HG03571 (cell line): ENCODE data around the gene FCAMR.
"Not testable (repeated sequence)": the region's sequence is repeated elsewhere in the genome, so short reads cannot be mapped to it uniquely, and the experiment has no call there.

Experiments used
- ATAC-seq: cut with Tn5 transposase; IDR thresholded peaks from one replicate; pipeline ENCODE4 v1.9.1; 2021; ENCODE audit not compliant: unreplicated experiment

The FCAMR gene

DNA sequence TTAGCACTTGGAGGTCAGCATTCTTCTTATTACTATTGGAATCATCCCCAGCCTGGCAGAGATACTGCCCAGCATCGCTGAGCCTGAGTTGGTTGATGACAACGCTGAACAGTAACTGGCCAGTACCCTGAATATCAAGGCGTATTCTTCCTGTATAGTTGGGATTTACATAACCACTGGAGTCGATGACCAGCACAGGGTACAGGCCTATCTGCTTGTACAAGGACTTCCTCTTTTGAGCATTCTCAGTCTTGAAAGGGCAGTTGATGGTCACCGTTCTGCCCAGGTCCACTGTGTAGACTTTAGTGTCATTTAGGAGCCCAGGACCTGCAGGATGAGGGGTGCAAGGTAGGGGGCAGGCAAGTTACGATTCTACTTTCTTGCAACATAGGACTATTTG, 32.8 kb downstream of the FCAMR start:
- ATAC-seq, result no peak

DNA sequence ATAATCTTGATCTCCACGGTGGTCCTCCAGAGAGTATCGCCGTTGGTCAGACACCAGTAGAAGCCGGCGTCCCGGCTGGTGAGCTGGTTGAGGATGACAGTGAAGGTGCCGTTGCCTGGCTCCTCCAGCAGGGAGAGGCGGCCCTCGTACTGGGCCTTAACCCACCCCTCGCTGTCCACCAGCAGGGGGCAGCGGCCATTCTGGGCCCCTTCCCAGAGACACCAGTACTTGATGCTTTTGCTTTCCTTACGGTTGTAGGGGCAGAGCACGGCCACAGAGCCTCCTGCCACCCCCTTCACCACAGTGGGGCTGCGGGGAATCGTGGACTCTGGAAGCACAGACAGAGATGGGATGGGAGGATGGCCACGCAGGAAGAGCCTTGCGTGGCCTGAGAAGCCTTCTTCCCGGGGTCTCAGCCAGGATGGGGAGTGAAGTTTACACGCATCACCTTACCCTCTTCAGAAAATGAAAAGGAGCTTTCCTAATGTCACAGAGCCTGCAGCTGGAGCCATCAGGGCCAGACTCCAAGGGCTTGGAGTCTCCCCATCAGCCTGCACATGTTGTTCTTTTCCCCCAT, 34.7 kb downstream of the FCAMR start:
- ATAC-seq, result no peak

- no peak for ATAC-seq
Observed at GRCh38 chr1:206933333-206933945, 36.8 kb downstream of the FCAMR start.

DNA sequence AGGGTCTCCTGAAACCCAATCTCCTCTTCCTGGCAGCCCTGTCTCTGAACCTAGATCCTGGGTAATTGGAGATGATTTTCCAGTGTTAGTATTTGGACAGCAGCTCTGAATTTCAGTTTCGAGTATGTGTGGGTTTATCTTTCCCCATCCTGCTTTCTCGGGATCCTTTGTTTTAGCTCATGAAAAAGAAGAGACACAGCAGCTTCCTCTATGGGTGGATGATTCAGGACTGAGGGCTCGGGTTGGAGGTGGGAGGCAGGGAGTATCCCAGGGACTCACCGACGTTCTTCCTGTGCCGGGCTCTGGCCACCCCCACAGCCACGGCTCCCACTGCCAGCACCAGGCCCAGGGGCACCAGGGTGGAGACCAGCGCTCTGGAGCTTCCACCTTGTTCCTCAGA, 38.1 kb downstream of the FCAMR start:
- no peak for ATAC-seq

DNA sequence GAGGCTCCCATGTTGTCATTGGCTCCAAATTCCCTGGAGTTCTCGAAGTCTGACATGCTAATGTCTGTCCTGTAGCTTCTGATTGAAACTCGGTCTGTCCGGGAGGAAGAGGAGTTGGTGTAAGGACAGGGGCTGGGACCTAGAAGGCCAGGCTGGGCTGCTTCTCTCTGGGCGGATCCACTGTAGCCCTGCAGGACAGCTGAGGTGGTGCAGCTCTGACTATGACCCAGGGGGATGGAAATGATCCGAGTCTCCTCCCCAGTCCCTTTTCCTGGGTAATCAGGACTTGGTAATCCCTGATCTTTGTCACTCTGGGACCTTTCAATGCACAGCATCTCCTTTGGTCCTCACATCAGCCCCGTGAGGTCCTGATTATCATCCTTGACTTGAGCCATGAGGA, 38.6 kb downstream of the FCAMR start:
- no peak for ATAC-seq

GRCh38 chr1:206930210-206930798, 40.0 kb downstream of the FCAMR start:
- ATAC-seq, result peak; percentile 73

DNA sequence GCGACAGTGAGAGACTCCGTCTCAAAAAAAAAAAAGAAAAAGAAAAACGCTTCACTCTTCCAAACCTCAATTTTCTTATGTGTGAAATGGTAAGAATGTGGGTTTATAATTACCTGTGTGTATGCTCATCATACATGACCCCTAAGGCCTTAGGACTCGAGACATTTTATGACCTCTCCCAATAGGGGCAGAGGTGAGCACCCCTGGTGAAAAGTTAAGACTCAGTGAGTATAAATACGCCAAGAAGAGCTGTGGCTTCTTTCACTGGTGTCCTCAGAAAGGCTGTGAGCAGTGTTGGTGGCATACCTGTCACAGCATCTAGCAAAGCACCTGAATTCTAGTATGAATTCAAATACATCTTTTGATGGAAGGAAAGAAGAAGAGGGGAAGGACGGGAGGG, 40.7 kb downstream of the FCAMR start:
- ATAC-seq, result no peak

DNA sequence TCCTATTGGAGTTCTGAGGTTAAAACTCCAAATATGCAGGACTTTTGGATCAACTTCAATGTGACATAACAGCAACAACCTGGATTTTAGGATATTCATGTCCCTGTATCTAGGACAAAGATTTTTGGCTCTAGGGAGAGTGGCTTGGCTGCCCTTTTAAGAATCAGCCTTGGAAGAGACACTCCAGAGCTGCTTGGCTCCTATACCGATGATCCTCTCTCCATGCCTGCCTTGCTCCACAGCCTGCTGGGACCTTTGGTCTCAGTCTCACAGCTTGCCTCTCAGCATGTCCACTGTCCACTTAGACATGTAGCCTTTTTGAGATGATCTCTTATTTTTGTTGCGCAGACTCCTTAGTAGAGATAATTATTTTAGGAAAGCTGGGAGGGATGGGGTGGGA, 44.0 kb downstream of the FCAMR start:
- ATAC-seq, result no peak

- peak; percentile 47 for ATAC-seq
Observed at GRCh38 chr1:206925106-206925736, 45.0 kb downstream of the FCAMR start.

GRCh38 chr1:206924592-206925105, 45.6 kb downstream of the FCAMR start:
- ATAC-seq, result peak; percentile 12

GRCh38 chr1:206923961-206924557, 46.2 kb downstream of the FCAMR start:
- not testable (repeated sequence) for ATAC-seq

GRCh38 chr1:206923009-206923960, 47.0 kb downstream of the FCAMR start:
- peak; percentile 47 for ATAC-seq

DNA sequence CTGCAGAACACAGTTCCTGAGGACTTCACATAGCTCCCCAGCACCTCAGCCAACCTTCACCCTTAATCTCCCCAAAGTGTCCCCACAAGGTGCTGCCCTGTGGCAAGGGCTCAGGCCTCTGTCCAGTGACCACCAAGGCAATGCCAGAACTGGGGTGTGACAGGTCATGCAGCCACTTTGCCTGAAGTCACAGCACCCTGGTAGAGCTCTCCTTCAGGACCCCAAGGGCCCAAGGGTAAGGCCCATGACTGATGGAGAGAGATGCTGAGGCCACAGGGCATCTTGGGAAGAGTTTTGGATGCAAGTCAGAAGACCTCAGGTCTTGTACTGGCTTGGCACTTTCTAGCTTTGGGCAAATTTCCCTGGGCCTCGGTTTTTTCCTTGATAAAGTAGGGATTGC, 47.7 kb downstream of the FCAMR start:
- no peak for ATAC-seq

DNA sequence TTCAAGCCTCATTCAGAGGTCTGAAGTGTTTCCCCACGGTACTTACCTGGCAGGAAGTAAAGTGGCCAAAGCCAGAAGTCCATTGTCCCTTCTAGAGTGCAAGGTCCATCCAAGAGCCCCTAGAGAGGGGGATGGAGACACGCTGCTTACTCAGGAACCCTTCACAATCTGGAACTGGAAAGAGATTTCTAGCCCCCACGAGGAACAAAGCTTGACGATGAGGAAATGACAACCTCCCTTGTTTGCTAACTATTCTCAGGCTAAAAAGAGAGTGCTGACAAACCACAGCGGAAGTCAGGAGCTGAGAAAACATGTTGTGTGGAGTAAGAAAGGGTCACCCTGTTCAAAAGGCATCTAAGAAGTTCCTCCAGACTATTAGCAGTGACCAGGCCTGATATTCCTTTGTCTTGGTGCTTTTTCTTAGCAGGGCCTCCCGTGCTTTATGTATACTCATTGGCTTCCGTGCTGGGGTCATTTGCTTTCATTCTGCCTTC, 48.4 kb downstream of the FCAMR start, which contains the start of gene FCMR:
Gene FCMR, minus strand, starts transcription at position 170 of the 494 bp plus-strand sequence. Its CDS starts 87 bp downstream, at position 83.
- ATAC-seq, result no peak

- ATAC-seq, result no peak
Observed at GRCh38 chr1:206918076-206918475, 52.2 kb downstream of the FCAMR start.

- no peak for ATAC-seq
Observed at GRCh38 chr1:206916000-206916709, 54.1 kb downstream of the FCAMR start.

GRCh38 chr1:206915030-206915735, 55.1 kb downstream of the FCAMR start:
- ATAC-seq, result no peak

- ATAC-seq, result no peak
Observed at GRCh38 chr1:206913766-206914537, 56.3 kb downstream of the FCAMR start.
